Inferior parietal cortex (tissue), 1 donor: ENCODE data around the gene POLD4.

Experiments used
- DNase-seq: peaks from one replicate; pipeline ENCODE4 v3.0.0-alpha.2; 2016; ENCODE audit errors: extremely low spot score

POLD4 gene

GRCh38 chr11:67389477-67389876 lies 36.1 kb upstream of the POLD4 start:
- DNase-seq = no peak

- DNase-seq = no peak
Measured at GRCh38 chr11:67387518-67387917, 34.2 kb upstream of the POLD4 start.

GRCh38 chr11:67387069-67387468 lies 33.7 kb upstream of the POLD4 start:
- no peak for DNase-seq

GRCh38 chr11:67384851-67385366 lies 31.6 kb upstream of the POLD4 start:
- no peak for DNase-seq

- DNase-seq = peak; percentile 88
Measured at GRCh38 chr11:67382276-67383136, 29.2 kb upstream of the POLD4 start.

GRCh38 chr11:67381244-67381972 lies 28.1 kb upstream of the POLD4 start:
- DNase-seq = no peak

- DNase-seq = no peak
Measured at GRCh38 chr11:67379061-67380058, 26.0 kb upstream of the POLD4 start.

- DNase-seq = no peak
Measured at GRCh38 chr11:67378544-67378943, 25.2 kb upstream of the POLD4 start.

- DNase-seq = no peak
Measured at GRCh38 chr11:67376873-67377808, 23.8 kb upstream of the POLD4 start.

- DNase-seq = no peak
Measured at GRCh38 chr11:67376063-67376820, 22.9 kb upstream of the POLD4 start.

GRCh38 chr11:67375320-67376055 lies 22.1 kb upstream of the POLD4 start:
- no peak for DNase-seq

- DNase-seq = no peak
Measured at GRCh38 chr11:67374571-67375281, 21.4 kb upstream of the POLD4 start.

- peak; percentile 15 for DNase-seq
Measured at GRCh38 chr11:67373648-67374570, 20.6 kb upstream of the POLD4 start.

- no peak for DNase-seq
Measured at GRCh38 chr11:67372993-67373647, 19.8 kb upstream of the POLD4 start, which contains the start of gene CLCF1. TSS of gene CLCF1 (minus strand) at chr11:67373598. CDS start at chr11:67373539, 59 bp downstream.

- DNase-seq = no peak
Measured at GRCh38 chr11:67372321-67372992, 19.1 kb upstream of the POLD4 start.

GRCh38 chr11:67371911-67372320 lies 18.6 kb upstream of the POLD4 start:
- DNase-seq = no peak
